ENCODE measurements around the gene SVEP1. TPM values are rescaled to one million over a fixed set of nuclear protein-coding genes. Genes with fewer than 3 reads are reported as not detected.
"Not testable (repeated sequence)": the region's sequence is repeated elsewhere in the genome, so short reads cannot be mapped to it uniquely, and the experiment has no call there.

Gene SVEP1
- total RNA-seq, 1 experiment from 2014 or later = 0.05 TPM

- TF ChIP-seq CTCF (IDR thresholded peaks at IDR 0.05) (no peak), SIN3A (IDR thresholded peaks at IDR 0.05; ENCODE audit: borderline replicate concordance, insufficient read depth, low read depth, low read length) (no peak), REST (IDR thresholded peaks at IDR 0.05; ENCODE audit: insufficient read depth in 1 of 2, low read depth in 2 of 2, low read length in 1 of 2) (no peak), POLR2AphosphoS5 (IDR thresholded peaks at IDR 0.05; ENCODE audit: low read depth, low read length) (no peak), TCF7L2 (IDR thresholded peaks at IDR 0.05; ENCODE audit: low read depth, low read length) (no peak)
- Histone ChIP-seq H3K27me3 (ENCODE audit: control insufficient read depth, insufficient read depth, low read length) (0 out of 2 replicates have a peak, but pooled peaks cover 5% of the 10 kb centered on the region), H3K27ac (ENCODE audit: low read length) (no peak overlapping the region), H3K4me1 (ENCODE audit: control insufficient read depth, insufficient read depth, low read length) (no peaks in the 10 kb centered on the region), H3K36me3 (ENCODE audit: control insufficient read depth, insufficient read depth, low read length) (no peaks in the 10 kb centered on the region), H3K4me3 (ENCODE audit: low read depth in 2 of 2, low read length in 2 of 2) (no peak overlapping the region), H3K9me3 (ENCODE audit: control insufficient read depth, insufficient read depth, low read depth, low read length) (no peaks in the 10 kb centered on the region)
- no peak for DNase-seq (ENCODE audit: low read depth, low spot score)
- in situ Hi-C loops (cut with HindIII; ENCODE audit: low pct_unique_long_range_greater_than_20kb, low sequenced_read_pairs) = no loop called here
- ChIA-PET POLR2A (no interaction called here), CTCF (no interaction called here)
- no TSS peak for BruUV-seq (replicated peaks)
- ATAC-seq = no peak
- intact Hi-C loops (cut with micrococcal nuclease; ENCODE audit: unreplicated experiment) = no loop called here
Observed at GRCh38 chr9:110615498-110615897, 36.0 kb upstream of the SVEP1 start.

GRCh38 chr9:110614576-110614975, 35.0 kb upstream of the SVEP1 start:
- H3K36me3 ChIP-seq (ENCODE audit: control insufficient read depth, insufficient read depth, low read length); H3K27me3 ChIP-seq (ENCODE audit: control insufficient read depth, insufficient read depth, low read length); H3K4me1 ChIP-seq (ENCODE audit: control insufficient read depth, insufficient read depth, low read length); POLR2A ChIA-PET; H3K9me3 ChIP-seq (ENCODE audit: control insufficient read depth, insufficient read depth, low read depth, low read length); ATAC-seq; H3K27ac ChIP-seq (ENCODE audit: low read length); H3K4me3 ChIP-seq (ENCODE audit: low read depth in 2 of 2, low read length in 2 of 2); intact Hi-C loops (cut with micrococcal nuclease; ENCODE audit: unreplicated experiment); CTCF ChIA-PET; BruUV-seq (replicated peaks); in situ Hi-C loops (cut with HindIII; ENCODE audit: low pct_unique_long_range_greater_than_20kb, low sequenced_read_pairs); DNase-seq (ENCODE audit: low read depth, low spot score): not testable (repeated sequence)

GRCh38 chr9:110606179-110606790, 26.7 kb upstream of the SVEP1 start:
- in situ Hi-C loops (cut with HindIII; ENCODE audit: low pct_unique_long_range_greater_than_20kb, low sequenced_read_pairs) (no loop called here), intact Hi-C loops (cut with micrococcal nuclease; ENCODE audit: unreplicated experiment) (no loop called here)
- POLR2A ChIA-PET = no interaction called here
- H3K4me3 ChIP-seq (ENCODE audit: low read depth in 2 of 2, low read length in 2 of 2) = no peak overlapping the region
- TF ChIP-seq SIN3A (IDR thresholded peaks at IDR 0.05; ENCODE audit: borderline replicate concordance, insufficient read depth, low read depth, low read length) = no peak
- no peak for TF ChIP-seq POLR2AphosphoS5 (IDR thresholded peaks at IDR 0.05; ENCODE audit: low read depth, low read length)
- no peak for TF ChIP-seq CTCF (IDR thresholded peaks at IDR 0.05)
- no peak for TF ChIP-seq REST (IDR thresholded peaks at IDR 0.05; ENCODE audit: insufficient read depth in 1 of 2, low read depth in 2 of 2, low read length in 1 of 2)
- TF ChIP-seq TCF7L2 (IDR thresholded peaks at IDR 0.05; ENCODE audit: low read depth, low read length) = no peak
- CTCF ChIA-PET = no interaction called here
- H3K4me1 ChIP-seq (ENCODE audit: control insufficient read depth, insufficient read depth, low read length) = no peaks in the 10 kb centered on the region
- no peaks in the 10 kb centered on the region for H3K36me3 ChIP-seq (ENCODE audit: control insufficient read depth, insufficient read depth, low read length)
- no TSS peak for BruUV-seq (replicated peaks)
- no peaks in the 10 kb centered on the region for H3K9me3 ChIP-seq (ENCODE audit: control insufficient read depth, insufficient read depth, low read depth, low read length)
- no peaks in the 10 kb centered on the region for H3K27me3 ChIP-seq (ENCODE audit: control insufficient read depth, insufficient read depth, low read length)
- ATAC-seq (no peak), DNase-seq (ENCODE audit: low read depth, low spot score) (no peak)
- H3K27ac ChIP-seq (ENCODE audit: low read length) = no peak overlapping the region
